Raji (cell line): Measurements from ENCODE around the gene DENND6B.

ENCODE experiments used
- POLR2A ChIP-seq: IDR thresholded peaks from 2 replicates; pipeline ENCODE4 v1.6.1; 2011; ENCODE audit warnings: low read depth, low read length, control low read depth; ENCODE audit not compliant: insufficient read depth

The DENND6B gene

DNA sequence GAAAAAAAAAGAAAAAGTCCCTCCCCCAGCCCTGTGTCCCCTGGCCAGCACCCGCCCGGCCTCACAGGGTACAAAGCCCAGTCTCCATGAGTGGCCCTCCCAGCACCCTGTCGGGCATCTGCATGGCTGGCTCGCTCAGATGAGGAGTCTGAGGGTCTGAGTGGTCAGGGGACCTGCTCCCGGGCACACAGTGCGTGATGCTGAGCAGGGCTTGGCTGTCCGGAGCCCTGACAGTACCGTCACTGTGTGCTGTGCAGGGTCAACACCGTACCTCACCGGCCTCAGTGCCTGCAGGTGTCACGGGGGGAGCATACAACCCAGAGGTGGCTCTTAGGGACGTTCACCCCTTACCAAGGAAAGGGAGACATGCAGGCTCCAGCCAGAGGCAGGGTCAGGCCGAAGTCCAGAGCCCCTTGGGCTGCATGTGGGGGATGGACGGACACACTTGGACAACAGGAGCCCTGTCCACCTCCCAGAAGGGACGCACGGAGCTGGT, 15.8 kb downstream of the DENND6B start:
- no peak for TF ChIP-seq POLR2A

DNA sequence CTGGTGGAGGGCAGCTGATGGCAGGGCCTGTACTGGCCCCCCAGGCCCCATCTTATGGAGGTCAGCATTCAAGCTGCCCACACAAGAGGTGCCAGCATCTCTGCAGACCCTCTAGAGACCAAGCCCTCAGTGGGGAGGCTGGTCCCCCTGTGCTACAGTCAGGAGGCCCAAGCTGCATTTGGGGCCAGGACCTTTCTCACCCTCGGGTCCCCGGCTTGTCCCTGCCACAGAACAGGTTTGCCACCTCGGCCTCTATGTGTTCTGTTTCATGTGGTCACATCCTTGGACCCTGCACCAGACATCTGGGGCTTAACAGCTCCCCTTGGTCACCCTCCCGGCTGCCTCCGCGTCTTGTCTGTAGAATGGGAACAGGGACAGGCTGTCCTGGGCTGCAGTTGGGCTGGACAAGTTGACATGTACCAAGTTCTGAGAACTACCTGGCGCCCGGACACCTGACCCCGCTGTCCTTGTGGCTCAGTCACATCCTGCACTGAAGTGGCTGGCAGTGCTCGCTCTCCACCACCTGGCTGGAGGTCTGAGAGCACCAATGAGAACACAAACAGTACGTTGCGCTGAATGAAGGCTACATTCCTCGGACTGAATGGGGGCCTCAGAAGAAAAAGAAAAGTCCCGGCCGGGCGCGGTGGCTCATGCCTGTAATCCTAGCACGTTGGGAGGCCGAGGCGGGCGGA, 16.6 kb downstream of the DENND6B start:
- no peak for TF ChIP-seq POLR2A

DNA sequence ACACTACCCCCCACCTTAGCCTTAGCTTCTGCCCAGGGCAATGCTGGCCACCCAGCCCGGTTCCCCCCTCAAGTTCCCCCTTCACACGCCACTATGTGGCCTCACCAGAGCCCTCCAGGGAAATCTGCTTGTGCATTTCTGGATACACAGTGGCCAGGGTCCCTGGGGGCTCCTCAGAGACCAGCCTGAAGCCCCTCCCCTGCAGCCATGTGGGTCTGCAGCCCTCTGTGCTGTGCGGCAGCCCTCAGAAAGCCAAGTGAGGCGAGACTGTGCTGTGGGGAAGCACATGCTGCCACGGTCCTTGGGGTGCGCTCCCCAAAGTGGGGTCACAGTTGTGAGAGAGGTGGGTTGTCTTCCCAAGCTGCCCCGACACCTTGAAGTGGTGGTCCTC, 17.2 kb downstream of the DENND6B start:
- no peak for TF ChIP-seq POLR2A

DNA sequence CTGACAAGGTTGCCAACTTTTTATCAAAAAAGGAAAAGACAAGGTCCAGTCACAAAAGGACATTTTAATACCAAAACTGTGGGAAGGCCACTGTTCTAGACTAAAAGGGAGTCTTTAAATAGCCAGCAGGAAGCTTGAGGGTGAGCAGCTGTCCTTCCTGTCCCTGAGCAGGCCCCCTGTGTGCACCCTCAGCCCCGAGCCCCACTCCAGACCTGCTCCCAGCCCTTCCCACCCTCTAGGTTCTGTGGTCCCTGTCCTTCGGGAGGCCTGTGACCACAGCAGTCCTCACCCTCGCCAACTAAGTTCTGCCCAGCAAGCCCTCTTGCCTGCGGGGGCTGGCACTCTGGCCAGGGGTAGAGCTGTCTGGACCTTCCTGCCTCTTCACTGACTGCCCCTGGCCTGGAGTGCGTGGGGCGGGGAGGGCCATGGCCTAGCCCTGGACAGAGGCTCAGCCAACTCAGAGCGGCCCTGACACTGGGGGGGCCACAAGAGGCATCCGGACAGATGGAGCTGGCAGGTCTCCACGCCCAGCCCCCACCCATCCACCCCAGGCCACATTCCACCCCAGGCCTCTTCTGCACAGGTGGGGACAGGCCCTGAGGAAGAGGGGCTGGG, 17.7 kb downstream of the DENND6B start:
- TF ChIP-seq POLR2A = no peak

DNA sequence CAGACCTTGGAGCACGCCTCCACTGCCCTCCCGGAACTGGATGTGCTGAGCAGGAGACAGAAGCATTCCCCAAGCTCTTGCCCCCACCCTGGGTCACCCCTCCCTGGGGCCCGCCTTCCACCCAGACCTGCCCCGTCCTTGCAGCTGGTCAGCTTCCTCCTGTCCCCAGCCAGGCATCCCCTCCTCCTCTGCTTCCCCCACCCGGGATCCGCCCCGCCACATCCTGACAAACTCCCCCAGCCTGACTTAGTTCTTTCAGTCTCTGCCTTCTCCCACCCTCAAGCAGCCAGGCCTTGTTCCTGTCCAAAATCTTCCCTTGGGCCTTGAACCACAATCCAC, 18.2 kb downstream of the DENND6B start:
- TF ChIP-seq POLR2A = no peak

DNA sequence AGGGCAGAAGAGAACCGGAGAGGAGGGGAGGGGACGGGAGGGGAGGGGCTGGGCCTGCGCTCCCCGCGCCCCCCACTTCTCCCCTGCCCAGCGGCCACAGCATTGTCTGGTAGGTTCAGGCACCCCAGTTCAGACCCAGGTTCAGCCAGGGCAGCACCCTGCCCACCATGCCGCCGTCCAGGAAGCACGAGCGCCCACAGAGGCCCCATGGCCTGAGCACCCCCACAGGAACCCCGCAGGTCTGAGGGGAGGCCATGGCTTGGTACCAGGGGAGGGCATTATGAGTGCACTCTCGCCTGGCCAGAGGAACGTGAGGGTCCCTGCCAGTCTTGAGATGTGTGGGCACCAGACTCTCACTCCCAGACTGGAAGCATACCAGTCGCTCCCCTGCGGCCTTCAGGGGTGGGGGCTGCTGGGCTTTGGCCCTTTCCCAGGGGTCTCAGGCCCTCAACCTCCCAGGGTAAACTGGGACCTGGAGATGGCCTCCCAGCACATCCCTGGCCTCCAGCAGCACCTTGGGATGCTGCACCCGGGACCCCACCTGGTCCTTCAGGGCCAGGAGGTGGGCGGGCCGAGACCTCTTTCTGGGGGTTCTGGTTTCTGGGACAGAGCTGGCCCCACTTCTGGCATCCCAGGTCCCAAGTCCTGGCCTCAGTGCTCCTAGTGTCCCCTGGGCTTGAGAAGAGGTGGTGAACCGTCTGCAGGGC, 18.8 kb downstream of the DENND6B start:
- no peak for TF ChIP-seq POLR2A

DNA sequence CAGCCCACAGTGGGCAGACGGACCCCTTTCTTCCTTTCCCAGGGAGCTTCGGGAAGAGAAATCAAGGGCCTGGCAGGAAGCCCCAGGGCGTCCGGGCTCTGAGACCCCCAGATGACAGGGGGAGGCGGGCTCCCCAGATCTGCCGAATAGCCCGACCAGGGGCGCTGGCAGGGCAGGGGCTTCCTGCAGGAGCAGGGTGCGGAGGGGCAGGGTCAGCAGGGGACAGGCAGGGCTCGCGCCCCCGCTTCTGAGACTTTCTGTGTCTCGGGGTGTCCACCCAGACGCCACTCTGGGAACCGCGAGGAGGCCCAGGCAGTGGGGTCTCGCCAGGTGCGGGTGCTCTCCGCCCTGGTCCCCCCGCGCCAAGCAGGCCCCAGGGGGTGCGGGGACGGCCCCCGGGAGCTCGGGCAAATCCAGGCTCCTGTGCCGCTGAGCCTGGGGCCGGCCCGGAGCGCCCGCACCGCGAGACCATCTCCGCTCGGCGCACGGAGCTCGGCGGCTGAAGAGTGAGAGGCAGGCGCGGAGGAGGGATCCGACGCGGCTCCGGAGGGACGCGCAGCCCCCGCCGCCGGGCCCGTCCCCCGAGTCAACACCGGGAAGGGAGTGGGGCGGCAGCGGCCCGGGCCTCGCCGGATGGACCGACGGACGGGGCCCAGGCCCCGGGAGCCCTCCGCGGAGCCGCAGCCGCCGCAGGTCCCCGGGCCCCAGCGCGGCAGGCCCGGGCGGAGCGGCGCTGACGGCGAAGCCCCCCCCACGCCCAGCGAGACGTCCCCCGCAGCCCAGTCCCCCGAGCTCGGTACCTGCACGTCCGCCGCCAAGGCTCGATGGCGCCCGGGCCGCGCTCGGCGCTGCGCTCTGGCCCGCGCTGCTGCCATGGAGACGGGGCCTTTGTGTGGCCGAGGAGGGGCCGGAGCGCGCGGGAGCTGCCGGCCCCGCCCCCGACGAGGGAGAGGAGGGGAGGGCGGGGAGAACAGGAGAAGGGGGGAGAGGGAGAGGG, 19.8 kb downstream of the DENND6B start, which contains the start of gene PLXNB2:
PLXNB2 (minus strand) TSS at position 894 of the 997 bp plus-strand sequence. CDS start 17,062 bp downstream, outside the sequence.
- TF ChIP-seq POLR2A = peak; percentile 63

DNA sequence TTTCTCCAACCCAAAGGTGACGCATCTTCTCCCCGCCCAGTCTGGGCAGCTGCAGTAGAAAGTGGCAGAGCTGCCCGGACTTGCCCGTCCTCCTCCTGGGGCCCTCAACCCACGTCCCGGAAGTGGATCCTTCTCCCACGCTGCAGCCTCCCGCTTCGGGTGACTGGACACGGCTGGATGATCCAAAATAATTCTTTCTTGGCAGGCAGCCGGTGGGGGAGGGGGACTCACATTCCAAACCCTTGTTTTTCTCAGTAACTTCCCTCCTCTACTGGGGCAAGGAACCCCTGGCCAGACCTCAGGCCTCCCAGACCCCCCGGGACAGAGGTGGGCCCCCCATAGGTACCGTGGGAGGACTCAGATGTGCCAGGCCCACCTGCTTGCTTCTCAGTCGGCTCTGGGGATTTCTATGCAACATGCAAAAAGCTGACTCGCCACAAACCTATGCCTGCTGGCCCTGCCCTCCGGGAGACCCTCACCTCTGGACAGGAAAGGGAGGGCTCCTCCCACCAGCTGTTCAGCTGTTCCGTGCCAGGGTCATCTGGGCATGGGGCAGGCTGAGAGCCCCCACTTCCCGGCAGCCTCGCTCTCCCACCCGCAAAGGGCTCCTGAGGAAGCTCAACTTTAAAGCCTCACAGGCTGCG, 20.8 kb downstream of the DENND6B start:
- TF ChIP-seq POLR2A = 0 out of 2 replicates have a peak, but pooled peaks have one; percentile 1

DNA sequence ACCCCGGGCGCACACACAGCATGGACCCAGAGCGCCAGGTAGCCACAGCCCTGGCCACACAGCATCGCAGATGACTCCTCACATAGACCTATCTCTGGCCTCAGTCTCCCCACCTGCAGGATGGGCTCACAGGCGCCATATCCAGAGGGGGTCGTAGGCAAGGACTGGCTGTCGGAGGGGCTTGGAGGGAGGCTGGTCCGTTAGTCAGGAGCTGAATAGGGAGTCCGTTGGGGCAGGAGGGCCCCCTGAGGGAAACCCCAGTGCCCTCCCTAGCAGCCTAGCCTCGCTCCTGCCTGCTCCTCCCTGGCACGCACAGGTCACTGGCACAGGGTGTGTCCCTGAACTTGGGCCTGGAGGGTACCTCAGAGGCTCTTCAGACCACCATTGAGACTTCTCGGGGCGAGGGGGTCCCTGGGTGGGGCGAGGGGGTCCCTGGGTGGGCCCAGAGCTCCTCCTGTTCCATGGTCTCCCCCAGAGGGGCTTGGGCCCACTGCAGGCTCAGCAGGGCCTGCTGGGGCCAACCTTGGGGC, 21.4 kb downstream of the DENND6B start:
- 0 out of 2 replicates have a peak, but pooled peaks have one; percentile 7 for TF ChIP-seq POLR2A

DNA sequence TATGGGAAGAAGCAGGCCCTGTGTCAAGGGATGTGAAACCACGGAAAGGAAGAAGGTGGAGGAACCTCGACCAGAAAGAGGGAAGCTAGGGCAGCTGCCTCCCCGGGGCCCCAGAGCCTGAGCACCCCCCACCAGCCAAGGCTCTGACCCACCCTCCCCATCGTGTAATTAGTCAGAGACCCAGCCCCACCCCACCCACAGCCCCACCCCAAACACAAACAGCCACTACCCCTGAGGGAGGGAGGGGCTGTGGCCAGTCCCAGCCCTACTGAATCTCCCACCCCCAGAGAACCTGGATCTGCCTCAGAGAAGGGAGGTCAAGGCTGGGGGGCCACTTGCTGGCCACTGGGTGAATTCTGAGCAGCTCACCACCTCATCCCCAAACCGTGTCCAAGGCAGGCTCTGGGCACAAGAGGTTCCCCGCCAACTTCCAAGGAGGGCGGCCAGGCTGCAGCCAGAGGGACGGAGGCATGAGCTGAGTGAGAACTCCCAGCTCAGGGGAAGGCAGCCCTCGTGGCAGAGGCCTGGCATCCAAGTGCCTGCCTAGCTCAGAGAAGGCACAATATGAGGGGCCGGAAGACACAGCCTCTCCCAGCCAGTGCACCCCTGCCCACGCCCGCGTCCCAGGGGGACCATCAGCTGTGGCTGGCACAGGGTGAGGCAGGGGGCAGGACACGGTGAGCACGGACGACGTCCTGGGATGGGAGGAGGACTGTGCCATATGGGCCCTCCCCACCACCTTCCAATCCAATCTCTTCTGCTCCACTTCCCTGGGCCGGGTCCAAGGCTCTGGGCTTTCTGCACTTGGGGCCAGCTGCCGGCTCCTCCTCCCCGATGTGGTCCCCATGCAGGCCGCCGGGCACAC, 22.1 kb downstream of the DENND6B start:
- TF ChIP-seq POLR2A = no peak

DNA sequence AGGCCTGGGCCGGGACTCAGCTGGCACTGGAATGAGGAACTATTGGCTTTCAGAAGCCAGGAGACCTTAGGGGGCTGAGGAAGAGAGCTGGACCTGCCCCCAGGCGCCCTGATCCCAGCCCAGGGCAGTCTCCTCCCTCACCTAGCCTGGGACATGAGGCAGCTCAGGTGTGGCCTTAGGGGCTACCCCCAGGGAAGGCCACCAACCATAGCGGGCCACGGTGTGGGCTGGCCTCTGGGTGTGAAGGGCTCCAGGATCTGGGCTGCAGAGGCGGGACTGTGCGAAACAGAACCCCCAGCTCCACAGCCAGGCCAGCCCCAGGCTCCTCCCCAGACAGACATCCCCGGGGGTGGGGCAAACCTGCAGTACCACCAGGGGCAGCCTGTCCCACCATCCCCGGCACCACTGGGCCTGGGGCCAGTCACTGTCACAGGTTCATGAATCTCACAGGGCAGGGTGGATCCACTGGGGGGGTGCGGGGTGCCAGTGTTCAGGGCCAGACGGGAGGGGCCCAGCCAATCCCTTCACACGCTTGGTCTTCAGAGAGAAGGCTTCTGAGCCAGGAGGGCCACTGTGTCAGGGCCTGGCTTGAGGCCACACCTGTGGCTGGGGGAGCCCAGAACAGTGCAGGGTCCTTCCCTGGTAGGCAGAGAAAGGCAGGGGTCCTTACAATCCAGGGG, 22.8 kb downstream of the DENND6B start:
- no peak for TF ChIP-seq POLR2A

DNA sequence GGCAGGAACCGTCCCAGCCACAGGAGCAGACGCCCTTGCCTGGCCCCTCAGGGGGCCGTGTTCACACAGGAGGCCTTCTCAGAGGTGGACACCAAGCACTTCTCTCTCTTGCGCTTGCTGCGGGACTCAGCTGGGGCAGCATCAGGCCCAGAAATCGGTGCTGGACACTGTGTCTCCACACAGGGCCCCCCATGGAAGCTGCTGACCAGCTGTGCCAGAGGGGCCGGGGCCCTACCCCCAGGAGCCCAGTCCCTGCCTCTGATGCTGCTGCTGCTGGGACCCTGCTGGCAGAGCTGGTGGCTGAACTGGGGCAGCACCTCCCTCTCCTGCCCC, 23.3 kb downstream of the DENND6B start:
- no peak for TF ChIP-seq POLR2A

DNA sequence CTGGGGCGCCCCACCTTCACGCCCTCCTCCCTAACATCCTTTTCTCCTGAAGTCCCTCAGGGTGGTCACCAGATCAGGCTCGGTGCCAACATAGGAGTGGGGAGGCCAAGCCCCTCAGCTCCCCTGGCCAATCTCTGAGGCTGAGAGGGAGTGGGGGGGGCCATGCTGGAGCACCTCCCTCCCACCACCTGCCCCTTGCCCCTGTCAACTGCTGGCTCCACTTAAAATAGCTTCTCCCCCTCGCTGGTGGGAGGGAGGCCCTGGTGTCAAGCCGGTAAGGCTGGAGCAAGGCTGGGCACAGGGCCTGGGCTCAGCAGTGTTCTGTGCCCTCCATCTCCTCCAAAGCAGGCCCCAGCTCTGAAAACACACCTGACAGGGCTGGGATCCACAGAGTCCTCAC, 24.2 kb downstream of the DENND6B start:
- no peak for TF ChIP-seq POLR2A
